ENCODE data around the gene XCL1.
A peak's percentile ranks its signal among the peaks of the same experiment; 100 is the strongest.
"Not testable (repeated sequence)": the region's sequence is repeated elsewhere in the genome, so short reads cannot be mapped to it uniquely, and the experiment has no call there.

The XCL1 gene

GRCh38 chr1:168567568-168567967, 8.8 kb upstream of the XCL1 start:
- no peak for DNase-seq (ENCODE audit: low read depth)

GRCh38 chr1:168568346-168568745, 8.1 kb upstream of the XCL1 start:
- no peak for DNase-seq (ENCODE audit: low read depth)

- no peak for DNase-seq (ENCODE audit: low read depth)
These were observed 5.8 kb upstream of the XCL1 start for GRCh38 chr1:168570652-168571051.

GRCh38 chr1:168572633-168573032, 3.8 kb upstream of the XCL1 start:
- no peak for DNase-seq (ENCODE audit: low read depth)

GRCh38 chr1:168574234-168574633, 2.2 kb upstream of the XCL1 start:
- DNase-seq (ENCODE audit: low read depth), result not testable (repeated sequence)

- DNase-seq (ENCODE audit: low read depth), result not testable (repeated sequence)
These were observed 2.3 kb downstream of the XCL1 start for GRCh38 chr1:168578531-168579185.

- not testable (repeated sequence) for DNase-seq (ENCODE audit: low read depth)
These were observed 3.9 kb downstream of the XCL1 start for GRCh38 chr1:168580290-168580689.

- not testable (repeated sequence) for DNase-seq (ENCODE audit: low read depth)
These were observed 4.6 kb downstream of the XCL1 start for GRCh38 chr1:168580991-168581390.

GRCh38 chr1:168581817-168582572, 5.6 kb downstream of the XCL1 start:
- no peak for DNase-seq (ENCODE audit: low read depth)

- DNase-seq (ENCODE audit: low read depth), result peak; percentile 32
These were observed 6.4 kb downstream of the XCL1 start for GRCh38 chr1:168582688-168583336.

GRCh38 chr1:168583571-168583970, 7.2 kb downstream of the XCL1 start:
- no peak for DNase-seq (ENCODE audit: low read depth)

GRCh38 chr1:168585191-168585590, 8.8 kb downstream of the XCL1 start:
- DNase-seq (ENCODE audit: low read depth), result no peak

- DNase-seq (ENCODE audit: low read depth), result no peak
These were observed 9.5 kb downstream of the XCL1 start for GRCh38 chr1:168585937-168586336.

- DNase-seq (ENCODE audit: low read depth), result no peak
These were observed 12.8 kb downstream of the XCL1 start for GRCh38 chr1:168589167-168589566.

GRCh38 chr1:168591066-168591465, 14.7 kb downstream of the XCL1 start:
- no peak for DNase-seq (ENCODE audit: low read depth)

GRCh38 chr1:168591641-168592250, 15.3 kb downstream of the XCL1 start:
- no peak for DNase-seq (ENCODE audit: low read depth)

GRCh38 chr1:168595403-168595802, 19.0 kb downstream of the XCL1 start:
- DNase-seq (ENCODE audit: low read depth), result not testable (repeated sequence)

- no peak for DNase-seq (ENCODE audit: low read depth)
These were observed 21.7 kb downstream of the XCL1 start for GRCh38 chr1:168598125-168598524.

GRCh38 chr1:168598892-168599291, 22.5 kb downstream of the XCL1 start:
- DNase-seq (ENCODE audit: low read depth), result no peak

- DNase-seq (ENCODE audit: low read depth), result no peak
These were observed 23.2 kb downstream of the XCL1 start for GRCh38 chr1:168599641-168600040.

GRCh38 chr1:168601051-168601450, 24.6 kb downstream of the XCL1 start:
- DNase-seq (ENCODE audit: low read depth), result no peak

GRCh38 chr1:168603501-168604110, 27.2 kb downstream of the XCL1 start:
- no peak for DNase-seq (ENCODE audit: low read depth)
